Activated CD8-positive, alpha-beta memory T cell treated with anti-CD3 and anti-CD28 coated beads, Interleukin-2, amount 50 U/mL, for 4 hours (primary cell): ENCODE measurements around the gene ZC3H7B.

Experiments used
- DNase-seq: peaks from one replicate; pipeline ENCODE4 v3.0.0-alpha.2; 2020

Gene ZC3H7B

GRCh38 chr22:41333806-41334205 lies 32.5 kb downstream of the ZC3H7B start:
- no peak for DNase-seq

- DNase-seq, result no peak
Observed at GRCh38 chr22:41334215-41334614, 32.9 kb downstream of the ZC3H7B start.

GRCh38 chr22:41334951-41335635 lies 33.8 kb downstream of the ZC3H7B start:
- no peak for DNase-seq

GRCh38 chr22:41338614-41339212 lies 37.4 kb downstream of the ZC3H7B start:
- DNase-seq, result no peak

GRCh38 chr22:41339823-41340222 lies 38.5 kb downstream of the ZC3H7B start:
- no peak for DNase-seq

GRCh38 chr22:41340357-41340756 lies 39.0 kb downstream of the ZC3H7B start:
- DNase-seq, result no peak

GRCh38 chr22:41341012-41341411 lies 39.7 kb downstream of the ZC3H7B start:
- DNase-seq, result no peak

GRCh38 chr22:41341990-41342389 lies 40.7 kb downstream of the ZC3H7B start:
- DNase-seq, result no peak

GRCh38 chr22:41343300-41343699 lies 42.0 kb downstream of the ZC3H7B start:
- DNase-seq, result no peak

- DNase-seq, result no peak
Observed at GRCh38 chr22:41343717-41344116, 42.4 kb downstream of the ZC3H7B start.

GRCh38 chr22:41344189-41344788 lies 43.0 kb downstream of the ZC3H7B start:
- no peak for DNase-seq

- DNase-seq, result no peak
Observed at GRCh38 chr22:41345807-41346335, 44.5 kb downstream of the ZC3H7B start.

GRCh38 chr22:41347066-41347859 lies 45.9 kb downstream of the ZC3H7B start:
- DNase-seq, result no peak

GRCh38 chr22:41348964-41349484 lies 47.7 kb downstream of the ZC3H7B start:
- DNase-seq, result no peak

GRCh38 chr22:41350087-41350486 lies 48.8 kb downstream of the ZC3H7B start:
- no peak for DNase-seq

- no peak for DNase-seq
Observed at GRCh38 chr22:41351011-41351410, 49.7 kb downstream of the ZC3H7B start.

- no peak for DNase-seq
Observed at GRCh38 chr22:41352058-41352457, 50.7 kb downstream of the ZC3H7B start.

GRCh38 chr22:41353862-41354575 lies 52.7 kb downstream of the ZC3H7B start:
- DNase-seq, result no peak

- no peak for DNase-seq
Observed at GRCh38 chr22:41354979-41355378, 53.7 kb downstream of the ZC3H7B start.

GRCh38 chr22:41355895-41356294 lies 54.6 kb downstream of the ZC3H7B start:
- DNase-seq, result no peak

- DNase-seq, result no peak
Observed at GRCh38 chr22:41356430-41357028, 55.2 kb downstream of the ZC3H7B start.

- DNase-seq, result no peak
Observed at GRCh38 chr22:41357191-41357590, 55.9 kb downstream of the ZC3H7B start.
